ENCODE results near the gene DYNLT2B. TPM values are rescaled to one million over a fixed set of nuclear protein-coding genes. Genes with fewer than 3 reads are reported as not detected.
"Not testable (repeated sequence)": the region's sequence is repeated elsewhere in the genome, so short reads cannot be mapped to it uniquely, and the experiment has no call there.

DYNLT2B gene
- total RNA-seq, 1 experiment from 2014 or later: 41.4 TPM

- no peak for DNase-seq (ENCODE audit: low read depth, low spot score)
- H3K4me3 ChIP-seq (ENCODE audit: low read depth in 2 of 2, low read length in 2 of 2): no peak overlapping the region
- intact Hi-C loops (cut with micrococcal nuclease; ENCODE audit: unreplicated experiment): no loop called here
Measured at GRCh38 chr3:196315821-196316220, 2.2 kb downstream of the DYNLT2B start.

GRCh38 chr3:196314597-196314996, 3.4 kb downstream of the DYNLT2B start:
- ATAC-seq: no peak
- Histone ChIP-seq H3K4me1 (ENCODE audit: control insufficient read depth, insufficient read depth, low read length) (no peaks in the 10 kb centered on the region), H3K9me3 (ENCODE audit: control insufficient read depth, insufficient read depth, low read depth, low read length) (no peaks in the 10 kb centered on the region), H3K27me3 (ENCODE audit: control insufficient read depth, insufficient read depth, low read length) (no peaks in the 10 kb centered on the region), H3K27ac (ENCODE audit: low read length) (no peak overlapping the region), H3K36me3 (ENCODE audit: control insufficient read depth, insufficient read depth, low read length) (0 out of 2 replicates have a peak, but pooled peaks cover 2% of the 10 kb centered on the region), H3K4me3 (ENCODE audit: low read depth in 2 of 2, low read length in 2 of 2) (no peak overlapping the region)
- BruUV-seq (replicated peaks): no TSS peak
- CTCF ChIA-PET: no interaction called here
- in situ Hi-C loops (cut with HindIII; ENCODE audit: low pct_unique_long_range_greater_than_20kb, low sequenced_read_pairs) (no loop called here), intact Hi-C loops (cut with micrococcal nuclease; ENCODE audit: unreplicated experiment) (no loop called here)
- POLR2A ChIA-PET: interaction anchor here (0.7 kb wide), 1 partner anchor 79 kb away, joined by 3 read pairs; no protein-coding TSS in a partner anchor
- DNase-seq (ENCODE audit: low read depth, low spot score): no peak
- TF ChIP-seq POLR2AphosphoS5 (IDR thresholded peaks at IDR 0.05; ENCODE audit: low read depth, low read length): no peak
- TF ChIP-seq SIN3A (IDR thresholded peaks at IDR 0.05; ENCODE audit: borderline replicate concordance, insufficient read depth, low read depth, low read length): no peak
- no peak for TF ChIP-seq TCF7L2 (IDR thresholded peaks at IDR 0.05; ENCODE audit: low read depth, low read length)
- no peak for TF ChIP-seq CTCF (IDR thresholded peaks at IDR 0.05)
- TF ChIP-seq REST (IDR thresholded peaks at IDR 0.05; ENCODE audit: insufficient read depth in 1 of 2, low read depth in 2 of 2, low read length in 1 of 2): no peak

More at GRCh38 chr3:196315821-196316220, 2.2 kb downstream of the DYNLT2B start:
- no peak for ATAC-seq
- ChIA-PET CTCF (no interaction called here), POLR2A (no interaction called here)
- H3K27ac ChIP-seq (ENCODE audit: low read length): no peak overlapping the region
- H3K27me3 ChIP-seq (ENCODE audit: control insufficient read depth, insufficient read depth, low read length): no peaks in the 10 kb centered on the region
- TF ChIP-seq REST (IDR thresholded peaks at IDR 0.05; ENCODE audit: insufficient read depth in 1 of 2, low read depth in 2 of 2, low read length in 1 of 2) (no peak), TCF7L2 (IDR thresholded peaks at IDR 0.05; ENCODE audit: low read depth, low read length) (no peak), CTCF (IDR thresholded peaks at IDR 0.05) (no peak), POLR2AphosphoS5 (IDR thresholded peaks at IDR 0.05; ENCODE audit: low read depth, low read length) (no peak), SIN3A (IDR thresholded peaks at IDR 0.05; ENCODE audit: borderline replicate concordance, insufficient read depth, low read depth, low read length) (no peak)
- H3K36me3 ChIP-seq (ENCODE audit: control insufficient read depth, insufficient read depth, low read length): 0 out of 2 replicates have a peak, but pooled peaks cover 2% of the 10 kb centered on the region
- H3K9me3 ChIP-seq (ENCODE audit: control insufficient read depth, insufficient read depth, low read depth, low read length): no peaks in the 10 kb centered on the region
- H3K4me1 ChIP-seq (ENCODE audit: control insufficient read depth, insufficient read depth, low read length): no peaks in the 10 kb centered on the region
- BruUV-seq (replicated peaks): no TSS peak
- in situ Hi-C loops (cut with HindIII; ENCODE audit: low pct_unique_long_range_greater_than_20kb, low sequenced_read_pairs): no loop called here

- DNase-seq (ENCODE audit: low read depth, low spot score); in situ Hi-C loops (cut with HindIII; ENCODE audit: low pct_unique_long_range_greater_than_20kb, low sequenced_read_pairs); ATAC-seq; CTCF ChIA-PET; H3K27ac ChIP-seq (ENCODE audit: low read length); H3K4me3 ChIP-seq (ENCODE audit: low read depth in 2 of 2, low read length in 2 of 2); H3K9me3 ChIP-seq (ENCODE audit: control insufficient read depth, insufficient read depth, low read depth, low read length); H3K27me3 ChIP-seq (ENCODE audit: control insufficient read depth, insufficient read depth, low read length); BruUV-seq (replicated peaks); POLR2A ChIA-PET; intact Hi-C loops (cut with micrococcal nuclease; ENCODE audit: unreplicated experiment); H3K4me1 ChIP-seq (ENCODE audit: control insufficient read depth, insufficient read depth, low read length); H3K36me3 ChIP-seq (ENCODE audit: control insufficient read depth, insufficient read depth, low read length): not testable (repeated sequence)
Measured at GRCh38 chr3:196314086-196314485, 4.0 kb downstream of the DYNLT2B start.

- not testable (repeated sequence) for ATAC-seq
Measured at GRCh38 chr3:196302960-196303359, 15.1 kb downstream of the DYNLT2B start.

More at GRCh38 chr3:196302960-196303359, 15.1 kb downstream of the DYNLT2B start:
- POLR2A ChIA-PET; H3K4me3 ChIP-seq (ENCODE audit: low read depth in 2 of 2, low read length in 2 of 2); BruUV-seq (replicated peaks); H3K27ac ChIP-seq (ENCODE audit: low read length); DNase-seq (ENCODE audit: low read depth, low spot score); H3K27me3 ChIP-seq (ENCODE audit: control insufficient read depth, insufficient read depth, low read length); in situ Hi-C loops (cut with HindIII; ENCODE audit: low pct_unique_long_range_greater_than_20kb, low sequenced_read_pairs); H3K9me3 ChIP-seq (ENCODE audit: control insufficient read depth, insufficient read depth, low read depth, low read length); H3K4me1 ChIP-seq (ENCODE audit: control insufficient read depth, insufficient read depth, low read length); intact Hi-C loops (cut with micrococcal nuclease; ENCODE audit: unreplicated experiment); H3K36me3 ChIP-seq (ENCODE audit: control insufficient read depth, insufficient read depth, low read length): not testable (repeated sequence)
- CTCF ChIA-PET: interaction anchor here (0.5 kb wide), 1 partner anchor 295 kb away, joined by 3 read pairs; no protein-coding TSS in a partner anchor
